NCI-H510A (cell line): ENCODE measurements around the gene GPD1L.
"Not testable (repeated sequence)": the region's sequence is repeated elsewhere in the genome, so short reads cannot be mapped to it uniquely, and the experiment has no call there.

ENCODE experiments used
- DNase-seq: peaks from one replicate; lab custom pipeline; 2025; lab: John Stamatoyannopoulos, UW

The GPD1L gene

GRCh38 chr3:32106132-32106928, at the start of gene GPD1L:
TSS of gene GPD1L (plus strand) at chr3:32106620. CDS start at chr3:32106712, 92 bp downstream.
- DNase-seq = peak; percentile 77

- not testable (repeated sequence) for DNase-seq
Observed at GRCh38 chr3:32058465-32058864, 48.0 kb upstream of the GPD1L start.

- no peak for DNase-seq
Observed at GRCh38 chr3:32062950-32063582, 43.4 kb upstream of the GPD1L start.

GRCh38 chr3:32066686-32067085, 39.7 kb upstream of the GPD1L start:
- no peak for DNase-seq

GRCh38 chr3:32074194-32074593, 32.2 kb upstream of the GPD1L start:
- DNase-seq = not testable (repeated sequence)

- no peak for DNase-seq
Observed at GRCh38 chr3:32076566-32076965, 29.9 kb upstream of the GPD1L start.

GRCh38 chr3:32077260-32078084, 28.9 kb upstream of the GPD1L start:
- no peak for DNase-seq

GRCh38 chr3:32078085-32078634, 28.3 kb upstream of the GPD1L start:
- DNase-seq = no peak

- DNase-seq = no peak
Observed at GRCh38 chr3:32078864-32079263, 27.6 kb upstream of the GPD1L start.

- DNase-seq = no peak
Observed at GRCh38 chr3:32082721-32083120, 23.7 kb upstream of the GPD1L start.

- no peak for DNase-seq
Observed at GRCh38 chr3:32083702-32084270, 22.6 kb upstream of the GPD1L start.

GRCh38 chr3:32084870-32085269, 21.6 kb upstream of the GPD1L start:
- DNase-seq = no peak

- no peak for DNase-seq
Observed at GRCh38 chr3:32086464-32086863, 20.0 kb upstream of the GPD1L start.

GRCh38 chr3:32089476-32089875, 16.9 kb upstream of the GPD1L start:
- no peak for DNase-seq

GRCh38 chr3:32093204-32093603, 13.2 kb upstream of the GPD1L start:
- DNase-seq = no peak

GRCh38 chr3:32095431-32095830, 11.0 kb upstream of the GPD1L start:
- no peak for DNase-seq

GRCh38 chr3:32097768-32098167, 8.7 kb upstream of the GPD1L start:
- DNase-seq = no peak

- no peak for DNase-seq
Observed at GRCh38 chr3:32098528-32098927, 7.9 kb upstream of the GPD1L start.

GRCh38 chr3:32100465-32100864, 6.0 kb upstream of the GPD1L start:
- DNase-seq = no peak

GRCh38 chr3:32102289-32102688, 4.1 kb upstream of the GPD1L start:
- no peak for DNase-seq

GRCh38 chr3:32104492-32104891, 1.9 kb upstream of the GPD1L start:
- DNase-seq = no peak
